Stimulated activated naive CD8-positive, alpha-beta T cell treated with anti-CD3 and anti-CD28 coated beads, Interleukin-15, Interleukin-2, amounts not matched to agents 100 ng/mL and 50 ng/mL, for 24 hours (primary cell): Measurements from ENCODE around the gene CFL2.

Source experiments
- H3K27ac Mint-ChIP-seq: one replicate; pipeline ENCODE4 v1.8.0; 2021; ENCODE audit warnings: mild to moderate bottlenecking, mixed read lengths
- H3K27me3 Mint-ChIP-seq: one replicate; pipeline ENCODE4 v1.8.0; 2021; ENCODE audit warnings: mixed read lengths
- H3K36me3 Mint-ChIP-seq: one replicate; pipeline ENCODE4 v1.8.0; 2021; ENCODE audit warnings: low read depth, mixed read lengths
- H3K4me1 Mint-ChIP-seq: one replicate; pipeline ENCODE4 v1.8.0; 2021; ENCODE audit warnings: low read depth, mixed read lengths
- H3K4me3 Mint-ChIP-seq: one replicate; pipeline ENCODE4 v1.8.0; 2021; ENCODE audit warnings: mild to moderate bottlenecking, mixed read lengths
- H3K9me3 Mint-ChIP-seq: one replicate; pipeline ENCODE4 v1.8.0; 2021; ENCODE audit warnings: mixed read lengths

Gene CFL2

DNA sequence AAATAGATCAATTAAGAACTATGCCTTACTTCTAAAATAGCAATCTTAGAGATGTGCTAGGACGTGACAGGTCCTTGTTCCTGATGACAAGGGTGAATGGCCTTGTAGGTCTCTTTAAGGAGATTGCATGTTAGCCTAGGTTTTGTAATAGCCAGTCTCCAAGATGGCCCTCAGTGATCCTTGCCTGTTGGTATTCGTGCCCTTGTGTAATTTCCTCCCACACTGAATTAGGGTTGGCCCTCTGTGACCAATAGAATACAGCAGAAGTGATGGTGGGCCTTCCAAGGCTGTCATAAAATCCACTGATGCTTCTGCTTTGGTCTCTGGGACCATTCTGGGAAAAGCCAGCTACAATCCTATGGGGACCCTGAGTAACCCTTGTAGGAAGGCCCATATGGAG lies 46.3 kb downstream of the CFL2 start:
- Mint-ChIP-seq H3K9me3 (no peaks in the 10 kb centered on the region), H3K27me3 (no peaks in the 10 kb centered on the region), H3K27ac (no peak overlapping the region), H3K4me3 (no peak overlapping the region), H3K36me3 (no peaks in the 10 kb centered on the region), H3K4me1 (peaks cover 6% of the 10 kb centered on the region)

GRCh38 chr14:34667007-34667406 lies 47.4 kb downstream of the CFL2 start:
- Mint-ChIP-seq H3K9me3 (no peaks in the 10 kb centered on the region), H3K36me3 (no peaks in the 10 kb centered on the region), H3K4me1 (peaks cover 6% of the 10 kb centered on the region), H3K27me3 (no peaks in the 10 kb centered on the region), H3K4me3 (no peak overlapping the region), H3K27ac (no peak overlapping the region)

DNA sequence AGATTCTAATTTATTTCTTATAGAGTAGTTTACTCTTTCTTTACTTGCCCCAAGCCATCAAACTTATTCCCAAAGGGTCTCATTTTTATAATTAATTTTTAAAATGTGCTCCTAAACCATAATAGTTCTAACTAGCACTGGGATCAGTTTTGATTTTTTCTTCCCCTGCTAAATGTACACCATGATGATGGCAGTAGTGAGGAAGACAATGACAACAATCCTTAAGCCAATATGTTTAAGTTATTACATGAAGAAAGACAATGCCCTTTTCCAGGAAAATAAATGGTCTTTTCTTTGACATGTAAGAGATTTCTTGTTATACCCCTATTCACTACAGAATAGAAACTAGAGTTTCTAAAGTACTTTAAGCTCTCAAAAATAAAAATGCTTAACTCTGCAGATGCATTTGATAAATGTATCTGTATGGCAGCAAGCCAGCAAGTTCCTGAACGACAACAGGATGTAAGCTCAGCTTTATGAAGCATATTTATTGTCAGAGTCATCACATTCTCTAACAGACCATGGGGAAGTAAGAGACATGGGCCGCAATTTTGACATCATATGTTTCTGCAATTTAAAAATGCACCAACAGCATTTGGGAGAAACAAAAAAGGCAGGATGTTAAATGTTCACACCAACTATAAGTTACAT lies 48.5 kb downstream of the CFL2 start:
- H3K4me3 Mint-ChIP-seq, result no peak overlapping the region
- H3K27ac Mint-ChIP-seq, result no peak overlapping the region
- H3K27me3 Mint-ChIP-seq, result no peaks in the 10 kb centered on the region
- H3K4me1 Mint-ChIP-seq, result peaks cover 6% of the 10 kb centered on the region
- no peaks in the 10 kb centered on the region for H3K36me3 Mint-ChIP-seq
- peaks cover 2% of the 10 kb centered on the region for H3K9me3 Mint-ChIP-seq

- no peak overlapping the region for H3K27ac Mint-ChIP-seq
These were observed 51.8 kb downstream of the CFL2 start for GRCh38 chr14:34662561-34663088.

DNA sequence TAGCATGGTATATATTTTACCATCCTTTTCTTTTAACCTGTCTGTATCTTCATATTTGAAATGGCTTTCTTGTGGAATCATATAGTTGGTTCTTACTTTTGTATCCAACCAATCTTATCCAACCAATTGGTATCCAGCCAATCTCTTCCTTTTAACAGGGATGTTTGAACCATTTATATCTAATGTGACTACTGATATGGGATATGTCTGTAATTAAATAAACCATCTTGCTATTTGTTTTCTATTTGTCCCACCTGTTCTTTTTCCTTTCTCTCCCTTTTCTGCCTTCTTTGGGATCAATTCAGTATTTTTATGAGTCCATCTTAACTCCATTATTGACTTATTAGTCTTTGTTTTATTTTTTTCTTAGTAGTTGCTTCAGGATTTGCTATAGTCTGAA lies 53.6 kb downstream of the CFL2 start:
- Mint-ChIP-seq H3K36me3 (no peaks in the 10 kb centered on the region), H3K27me3 (no peaks in the 10 kb centered on the region), H3K9me3 (peaks cover 6% of the 10 kb centered on the region), H3K4me1 (no peaks in the 10 kb centered on the region), H3K27ac (no peak overlapping the region), H3K4me3 (no peak overlapping the region)

More at GRCh38 chr14:34662561-34663088, 51.8 kb downstream of the CFL2 start:
- H3K4me3 Mint-ChIP-seq, result no peak overlapping the region
- H3K4me1 Mint-ChIP-seq, result peaks cover 6% of the 10 kb centered on the region
- no peaks in the 10 kb centered on the region for H3K27me3 Mint-ChIP-seq
- peaks cover 6% of the 10 kb centered on the region for H3K9me3 Mint-ChIP-seq
- no peaks in the 10 kb centered on the region for H3K36me3 Mint-ChIP-seq
